Measurements from ENCODE around the gene PLAC1. TPM values are rescaled to one million over a fixed set of nuclear protein-coding genes. Genes with fewer than 3 reads are reported as not detected.

Gene PLAC1
- total RNA-seq, 1 experiment from 2014 or later, result 0.51 TPM

GRCh38 chrX:134602410-134602809 lies 55.9 kb downstream of the PLAC1 start:
- H3K27ac ChIP-seq (ENCODE audit: low read length), result no peak overlapping the region

GRCh38 chrX:134601240-134601765 lies 57.0 kb downstream of the PLAC1 start:
- no TSS peak for BruUV-seq (replicated peaks)
- no peak for DNase-seq (ENCODE audit: low read depth, low spot score)
- no peak for TF ChIP-seq REST (IDR thresholded peaks at IDR 0.05; ENCODE audit: insufficient read depth in 1 of 2, low read depth in 2 of 2, low read length in 1 of 2)
- no peak for TF ChIP-seq TCF7L2 (IDR thresholded peaks at IDR 0.05; ENCODE audit: low read depth, low read length)
- no peak for TF ChIP-seq POLR2AphosphoS5 (IDR thresholded peaks at IDR 0.05; ENCODE audit: low read depth, low read length)
- no peak for TF ChIP-seq SIN3A (IDR thresholded peaks at IDR 0.05; ENCODE audit: borderline replicate concordance, insufficient read depth, low read depth, low read length)
- Histone ChIP-seq H3K36me3 (ENCODE audit: control insufficient read depth, insufficient read depth, low read length) (no peaks in the 10 kb centered on the region), H3K4me1 (ENCODE audit: control insufficient read depth, insufficient read depth, low read length) (no peaks in the 10 kb centered on the region), H3K4me3 (ENCODE audit: low read depth in 2 of 2, low read length in 2 of 2) (no peak overlapping the region), H3K9me3 (ENCODE audit: control insufficient read depth, insufficient read depth, low read depth, low read length) (peaks cover 5% of the 10 kb centered on the region; the same call in 1 of the 2 replicates), H3K27me3 (ENCODE audit: control insufficient read depth, insufficient read depth, low read length) (no peaks in the 10 kb centered on the region), H3K27ac (ENCODE audit: low read length) (no peak overlapping the region)
- ChIA-PET CTCF (no interaction called here), POLR2A (interaction anchor here (0.7 kb wide), 1 partner anchor 19 kb away, joined by 5 read pairs; no protein-coding TSS in a partner anchor)
- in situ Hi-C loops (cut with HindIII; ENCODE audit: low pct_unique_long_range_greater_than_20kb, low sequenced_read_pairs), result no loop called here
- ATAC-seq, result no peak
- intact Hi-C loops (cut with micrococcal nuclease; ENCODE audit: unreplicated experiment), result no loop called here

More at GRCh38 chrX:134602410-134602809, 55.9 kb downstream of the PLAC1 start:
- Histone ChIP-seq H3K4me1 (ENCODE audit: control insufficient read depth, insufficient read depth, low read length) (no peaks in the 10 kb centered on the region), H3K9me3 (ENCODE audit: control insufficient read depth, insufficient read depth, low read depth, low read length) (peaks cover 5% of the 10 kb centered on the region; the same call in 1 of the 2 replicates), H3K4me3 (ENCODE audit: low read depth in 2 of 2, low read length in 2 of 2) (no peak overlapping the region), H3K27me3 (ENCODE audit: control insufficient read depth, insufficient read depth, low read length) (no peaks in the 10 kb centered on the region), H3K36me3 (ENCODE audit: control insufficient read depth, insufficient read depth, low read length) (no peaks in the 10 kb centered on the region)
- intact Hi-C loops (cut with micrococcal nuclease; ENCODE audit: unreplicated experiment), result no loop called here
- ChIA-PET CTCF (interaction anchor here (0.7 kb wide), 1 partner anchor 347 kb away, joined by 3 read pairs; no protein-coding TSS in a partner anchor), POLR2A (interaction anchor here (0.7 kb wide), 1 partner anchor 14 kb away, joined by 3 read pairs; no protein-coding TSS in a partner anchor)
- in situ Hi-C loops (cut with HindIII; ENCODE audit: low pct_unique_long_range_greater_than_20kb, low sequenced_read_pairs), result no loop called here
- BruUV-seq (replicated peaks), result no TSS peak
- ATAC-seq, result no peak
- TF ChIP-seq SIN3A (IDR thresholded peaks at IDR 0.05; ENCODE audit: borderline replicate concordance, insufficient read depth, low read depth, low read length), result no peak
- TF ChIP-seq POLR2AphosphoS5 (IDR thresholded peaks at IDR 0.05; ENCODE audit: low read depth, low read length), result no peak
- TF ChIP-seq REST (IDR thresholded peaks at IDR 0.05; ENCODE audit: insufficient read depth in 1 of 2, low read depth in 2 of 2, low read length in 1 of 2), result no peak
- TF ChIP-seq CTCF (IDR thresholded peaks at IDR 0.05), result no peak
- TF ChIP-seq TCF7L2 (IDR thresholded peaks at IDR 0.05; ENCODE audit: low read depth, low read length), result no peak
- no peak for DNase-seq (ENCODE audit: low read depth, low spot score)
